Measurements from ENCODE around the gene PTPRD. TPM values are rescaled to one million over a fixed set of nuclear protein-coding genes. Genes with fewer than 3 reads are reported as not detected.

The PTPRD gene
- total RNA-seq, 4 donors from 2014 or later = 0.72 to 8.0 (median 3.0) TPM

DNA sequence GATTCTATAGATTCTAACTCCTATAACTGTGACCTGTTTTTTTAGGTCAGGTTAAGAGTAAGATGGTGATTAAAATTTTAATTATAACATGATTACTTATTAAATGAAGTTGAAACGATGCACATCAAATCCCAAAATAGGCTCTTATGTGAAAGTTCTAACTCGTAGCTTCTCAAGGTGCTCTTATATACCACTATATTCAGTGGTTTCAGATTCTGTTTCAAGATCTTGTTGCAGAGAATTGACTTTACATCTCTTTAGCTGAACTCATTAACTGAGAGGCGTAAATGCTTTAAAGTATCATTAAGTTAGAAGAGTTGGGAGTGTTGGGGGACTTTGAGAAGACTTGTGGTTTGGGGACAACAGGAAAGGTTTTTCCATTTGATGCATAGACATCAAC is 1399.8 kb downstream of the PTPRD start:
- H3K4me3 ChIP-seq (ENCODE audit: low read depth, poor library complexity, severe bottlenecking) = no peak overlapping the region
- intact Hi-C loops (cut with DNase I; ENCODE audit: low total_unique reads) = no loop called here
- TF ChIP-seq, protein P1, sequence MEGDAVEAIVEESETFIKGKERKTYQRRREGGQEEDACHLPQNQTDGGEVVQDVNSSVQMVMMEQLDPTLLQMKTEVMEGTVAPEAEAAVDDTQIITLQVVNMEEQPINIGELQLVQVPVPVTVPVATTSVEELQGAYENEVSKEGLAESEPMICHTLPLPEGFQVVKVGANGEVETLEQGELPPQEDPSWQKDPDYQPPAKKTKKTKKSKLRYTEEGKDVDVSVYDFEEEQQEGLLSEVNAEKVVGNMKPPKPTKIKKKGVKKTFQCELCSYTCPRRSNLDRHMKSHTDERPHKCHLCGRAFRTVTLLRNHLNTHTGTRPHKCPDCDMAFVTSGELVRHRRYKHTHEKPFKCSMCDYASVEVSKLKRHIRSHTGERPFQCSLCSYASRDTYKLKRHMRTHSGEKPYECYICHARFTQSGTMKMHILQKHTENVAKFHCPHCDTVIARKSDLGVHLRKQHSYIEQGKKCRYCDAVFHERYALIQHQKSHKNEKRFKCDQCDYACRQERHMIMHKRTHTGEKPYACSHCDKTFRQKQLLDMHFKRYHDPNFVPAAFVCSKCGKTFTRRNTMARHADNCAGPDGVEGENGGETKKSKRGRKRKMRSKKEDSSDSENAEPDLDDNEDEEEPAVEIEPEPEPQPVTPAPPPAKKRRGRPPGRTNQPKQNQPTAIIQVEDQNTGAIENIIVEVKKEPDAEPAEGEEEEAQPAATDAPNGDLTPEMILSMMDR (IDR thresholded peaks at IDR 0.05) = no peak
- DNase-seq (ENCODE audit: low spot score in 2 of 2) = no peak
- WGBS, 2 donors = 87 to 93% methylated on average over 3 of the region's 3 CpGs

DNA sequence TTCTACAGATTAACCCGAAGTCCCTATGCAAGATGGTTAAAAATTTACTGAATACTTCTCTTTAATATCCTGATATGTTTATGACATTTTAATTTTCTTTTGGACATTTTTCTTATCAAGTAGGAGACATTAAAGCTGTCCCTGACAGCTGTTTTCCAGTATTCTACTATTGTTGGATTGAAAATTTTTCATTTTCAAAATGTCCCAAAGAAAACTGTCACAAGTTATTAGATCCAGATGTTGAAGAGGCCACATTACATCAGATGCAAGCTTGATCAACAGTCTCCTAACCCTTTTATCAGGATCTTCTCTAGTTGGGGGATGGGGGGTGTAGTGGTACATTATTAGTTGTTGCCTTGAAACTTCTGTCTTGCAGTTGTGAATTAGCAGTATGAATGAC is 1410.5 kb downstream of the PTPRD start:
- 51 to 62% methylated on average over 1 of the region's 1 CpG for WGBS, 2 donors
- no peak overlapping the region for H3K4me3 ChIP-seq (ENCODE audit: low read depth, poor library complexity, severe bottlenecking)
- TF ChIP-seq, protein P1 (IDR thresholded peaks at IDR 0.05) = no peak
- TF ChIP-seq POLR2A (IDR thresholded peaks at IDR 0.05) = no peak
- intact Hi-C loops (cut with DNase I; ENCODE audit: low total_unique reads) = no loop called here
- no peak for DNase-seq (ENCODE audit: low spot score in 2 of 2)

DNA sequence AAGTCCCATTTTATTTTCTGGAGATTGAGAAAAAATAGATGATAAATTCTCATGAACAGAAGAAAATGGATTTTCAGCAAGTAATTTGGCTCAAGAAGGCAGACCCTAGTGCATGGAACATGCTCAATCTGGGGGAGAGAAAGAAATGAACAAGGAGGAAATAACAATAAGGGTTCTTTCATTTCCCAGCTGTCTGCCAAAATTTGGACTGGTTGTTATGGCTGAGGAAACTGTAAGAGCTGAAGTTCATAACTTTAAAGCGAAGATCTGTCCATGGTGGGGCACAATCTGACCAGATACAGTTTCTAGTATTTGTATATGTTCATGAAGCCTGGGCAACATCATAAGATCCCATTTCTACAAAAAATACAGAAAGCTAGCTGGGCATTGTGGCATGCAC is 1426.7 kb downstream of the PTPRD start:
- no peak overlapping the region for H3K4me3 ChIP-seq (ENCODE audit: low read depth, poor library complexity, severe bottlenecking)
- no peak for DNase-seq (ENCODE audit: low spot score in 2 of 2)
- WGBS, 2 donors = 50 to 80% methylated on average over 1 of the region's 1 CpG
- no peak for TF ChIP-seq POLR2A (IDR thresholded peaks at IDR 0.05)
- TF ChIP-seq, protein P1 (IDR thresholded peaks at IDR 0.05) = no peak
- intact Hi-C loops (cut with DNase I; ENCODE audit: low total_unique reads) = no loop called here

DNA sequence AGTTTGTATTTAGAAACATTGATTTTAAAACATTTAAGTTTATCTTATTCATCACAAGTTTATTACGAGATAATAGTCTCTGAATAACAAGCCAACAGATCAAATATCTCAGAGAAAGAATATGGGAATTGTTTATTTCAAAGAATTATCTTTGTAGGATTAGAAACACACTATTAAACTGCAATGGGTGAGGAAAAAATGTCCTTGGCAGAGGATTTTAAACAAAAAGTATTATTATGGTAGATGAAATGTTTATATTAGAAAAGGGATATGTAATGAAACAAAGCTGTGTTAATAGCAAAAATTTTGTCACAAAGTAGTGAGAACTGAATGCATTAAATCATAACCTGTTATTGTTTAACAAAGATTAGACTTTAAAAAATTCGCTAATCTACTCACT is 1430.4 kb downstream of the PTPRD start:
- no peak for TF ChIP-seq POLR2A (IDR thresholded peaks at IDR 0.05)
- TF ChIP-seq, protein P1 (IDR thresholded peaks at IDR 0.05) = no peak
- intact Hi-C loops (cut with DNase I; ENCODE audit: low total_unique reads) = no loop called here
- DNase-seq (ENCODE audit: low spot score in 2 of 2) = no peak
- H3K4me3 ChIP-seq (ENCODE audit: low read depth, poor library complexity, severe bottlenecking) = no peak overlapping the region
- WGBS, 2 donors = 66 to 76% methylated on average over 2 of the region's 2 CpGs

DNA sequence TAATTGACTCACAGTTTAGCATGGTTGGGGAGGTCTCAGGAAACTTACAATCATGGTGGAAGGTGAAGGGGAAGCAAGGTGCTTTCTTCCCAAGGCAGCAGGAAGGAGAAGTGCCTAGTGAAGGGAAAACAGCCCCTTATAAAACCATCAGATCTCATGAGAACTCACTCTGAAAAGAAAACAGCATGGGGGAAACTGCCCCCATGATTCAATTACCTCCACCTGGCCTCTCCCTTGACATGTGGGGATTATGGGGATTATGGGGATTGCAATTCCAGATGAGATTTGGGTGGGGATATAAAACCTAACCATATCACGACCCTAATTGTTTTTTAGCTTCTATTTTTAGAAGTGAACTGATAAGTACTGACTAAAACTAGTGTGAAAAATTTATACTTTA is 1435.7 kb downstream of the PTPRD start:
- intact Hi-C loops (cut with DNase I; ENCODE audit: low total_unique reads) = no loop called here
- TF ChIP-seq POLR2A (IDR thresholded peaks at IDR 0.05) = no peak
- TF ChIP-seq, protein P1 (IDR thresholded peaks at IDR 0.05) = no peak
- DNase-seq (ENCODE audit: low spot score in 2 of 2) = no peak
- WGBS, 2 donors = 35 to 40% methylated on average over 1 of the region's 1 CpG
- no peak overlapping the region for H3K4me3 ChIP-seq (ENCODE audit: low read depth, poor library complexity, severe bottlenecking)

DNA sequence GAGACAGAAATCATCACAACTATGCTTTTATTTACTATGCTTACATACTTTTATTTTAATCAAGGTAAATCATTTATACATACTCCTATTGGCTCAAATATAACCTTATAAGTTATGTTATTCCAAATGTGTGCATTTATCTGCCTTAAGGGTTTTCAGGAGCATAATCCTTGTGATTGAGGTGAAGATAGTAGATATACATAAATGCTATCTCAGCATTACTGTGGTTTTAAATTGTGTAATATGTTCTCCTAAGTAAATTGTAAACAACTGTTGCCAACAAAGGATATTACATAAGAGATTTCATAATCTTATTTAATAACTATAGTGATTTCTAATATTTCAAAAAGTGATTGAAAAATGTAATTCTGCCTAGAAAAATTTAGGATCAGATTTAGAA is 1438.4 kb downstream of the PTPRD start:
- intact Hi-C loops (cut with DNase I; ENCODE audit: low total_unique reads) = no loop called here
- no peak for TF ChIP-seq POLR2A (IDR thresholded peaks at IDR 0.05)
- TF ChIP-seq, protein P1 (IDR thresholded peaks at IDR 0.05) = no peak

More for the DNA sequence above, 1438.4 kb downstream of the PTPRD start:
- H3K4me3 ChIP-seq (ENCODE audit: low read depth, poor library complexity, severe bottlenecking) = no peak overlapping the region
- DNase-seq (ENCODE audit: low spot score in 2 of 2) = no peak
